Testis (tissue), 2 donors: ENCODE data around the gene HLCS.

ENCODE experiments used
- POLR2A ChIP-seq: fragments of 450-650 bp; IDR thresholded peaks from one replicate; pipeline ENCODE4 v1.6.1; 2017; ENCODE audit warnings: antibody characterized with exemption, mild to moderate bottlenecking, moderate library complexity
- TF ChIP-seq, protein P1 (sequence below), 3 experiments: fragments of 450-650 bp in 2 of 3; fragments of 200-600 bp in 1 of 3; sonication (generic) in 1 of 3; IDR thresholded peaks; one replicate each; pipeline ENCODE4 v1.5.1; 2016 to 2019; ENCODE audit warnings: antibody characterized with exemption in 3 of 3, mild to moderate bottlenecking in 2 of 3, moderate library complexity in 1 of 3

DNA sequence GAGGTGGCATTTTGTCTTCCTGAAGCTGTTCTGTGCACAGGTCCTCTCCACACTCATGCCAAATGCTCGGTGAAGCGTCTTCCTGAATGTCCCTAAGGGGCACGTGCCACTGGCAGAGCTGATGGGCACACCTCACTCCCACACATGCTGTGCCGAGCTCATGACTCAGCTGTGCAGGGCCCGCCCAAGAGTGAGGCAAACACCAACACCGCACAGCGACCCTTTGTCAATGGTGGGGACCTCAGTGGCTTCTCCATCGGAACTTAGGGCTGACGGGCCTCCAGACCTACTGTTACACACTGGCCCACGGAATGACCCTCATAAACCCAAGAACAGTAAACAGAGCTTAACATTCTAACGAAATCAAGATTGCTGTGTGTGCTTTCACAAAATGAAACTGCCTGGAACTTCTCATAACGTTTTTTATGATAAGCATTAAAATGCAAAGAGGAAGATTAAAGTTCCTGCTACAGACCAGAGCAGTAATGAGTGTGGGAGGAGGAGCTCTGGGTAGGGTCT is 178.3 kb downstream of the HLCS start:
- TF ChIP-seq, protein P1, sequence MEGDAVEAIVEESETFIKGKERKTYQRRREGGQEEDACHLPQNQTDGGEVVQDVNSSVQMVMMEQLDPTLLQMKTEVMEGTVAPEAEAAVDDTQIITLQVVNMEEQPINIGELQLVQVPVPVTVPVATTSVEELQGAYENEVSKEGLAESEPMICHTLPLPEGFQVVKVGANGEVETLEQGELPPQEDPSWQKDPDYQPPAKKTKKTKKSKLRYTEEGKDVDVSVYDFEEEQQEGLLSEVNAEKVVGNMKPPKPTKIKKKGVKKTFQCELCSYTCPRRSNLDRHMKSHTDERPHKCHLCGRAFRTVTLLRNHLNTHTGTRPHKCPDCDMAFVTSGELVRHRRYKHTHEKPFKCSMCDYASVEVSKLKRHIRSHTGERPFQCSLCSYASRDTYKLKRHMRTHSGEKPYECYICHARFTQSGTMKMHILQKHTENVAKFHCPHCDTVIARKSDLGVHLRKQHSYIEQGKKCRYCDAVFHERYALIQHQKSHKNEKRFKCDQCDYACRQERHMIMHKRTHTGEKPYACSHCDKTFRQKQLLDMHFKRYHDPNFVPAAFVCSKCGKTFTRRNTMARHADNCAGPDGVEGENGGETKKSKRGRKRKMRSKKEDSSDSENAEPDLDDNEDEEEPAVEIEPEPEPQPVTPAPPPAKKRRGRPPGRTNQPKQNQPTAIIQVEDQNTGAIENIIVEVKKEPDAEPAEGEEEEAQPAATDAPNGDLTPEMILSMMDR (IDR thresholded peaks at IDR 0.05) = no peak
- TF ChIP-seq POLR2A = no peak
